Inflammatory macrophage (primary cell): ENCODE results near the gene SEC63.
"Not testable (repeated sequence)": the region's sequence is repeated elsewhere in the genome, so short reads cannot be mapped to it uniquely, and the experiment has no call there.

Experiments
- DNase-seq, 2 donors: peaks; one replicate each; pipeline ENCODE4 v3.0.0-alpha.2; 2020 to 2022
- total RNA-seq, 18 experiments: gene quantifications; one replicate each; lab custom pipeline; 2026; ENCODE audit warnings: mixed read lengths in 6 of 18, inconsistent platforms in 2 of 18; lab: John Stamatoyannopoulos, UW

SEC63 gene, protein sequence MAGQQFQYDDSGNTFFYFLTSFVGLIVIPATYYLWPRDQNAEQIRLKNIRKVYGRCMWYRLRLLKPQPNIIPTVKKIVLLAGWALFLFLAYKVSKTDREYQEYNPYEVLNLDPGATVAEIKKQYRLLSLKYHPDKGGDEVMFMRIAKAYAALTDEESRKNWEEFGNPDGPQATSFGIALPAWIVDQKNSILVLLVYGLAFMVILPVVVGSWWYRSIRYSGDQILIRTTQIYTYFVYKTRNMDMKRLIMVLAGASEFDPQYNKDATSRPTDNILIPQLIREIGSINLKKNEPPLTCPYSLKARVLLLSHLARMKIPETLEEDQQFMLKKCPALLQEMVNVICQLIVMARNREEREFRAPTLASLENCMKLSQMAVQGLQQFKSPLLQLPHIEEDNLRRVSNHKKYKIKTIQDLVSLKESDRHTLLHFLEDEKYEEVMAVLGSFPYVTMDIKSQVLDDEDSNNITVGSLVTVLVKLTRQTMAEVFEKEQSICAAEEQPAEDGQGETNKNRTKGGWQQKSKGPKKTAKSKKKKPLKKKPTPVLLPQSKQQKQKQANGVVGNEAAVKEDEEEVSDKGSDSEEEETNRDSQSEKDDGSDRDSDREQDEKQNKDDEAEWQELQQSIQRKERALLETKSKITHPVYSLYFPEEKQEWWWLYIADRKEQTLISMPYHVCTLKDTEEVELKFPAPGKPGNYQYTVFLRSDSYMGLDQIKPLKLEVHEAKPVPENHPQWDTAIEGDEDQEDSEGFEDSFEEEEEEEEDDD
- 15.6 to 81.5 (median 34.3) reads per million in 18 experiments for total RNA-seq

DNA sequence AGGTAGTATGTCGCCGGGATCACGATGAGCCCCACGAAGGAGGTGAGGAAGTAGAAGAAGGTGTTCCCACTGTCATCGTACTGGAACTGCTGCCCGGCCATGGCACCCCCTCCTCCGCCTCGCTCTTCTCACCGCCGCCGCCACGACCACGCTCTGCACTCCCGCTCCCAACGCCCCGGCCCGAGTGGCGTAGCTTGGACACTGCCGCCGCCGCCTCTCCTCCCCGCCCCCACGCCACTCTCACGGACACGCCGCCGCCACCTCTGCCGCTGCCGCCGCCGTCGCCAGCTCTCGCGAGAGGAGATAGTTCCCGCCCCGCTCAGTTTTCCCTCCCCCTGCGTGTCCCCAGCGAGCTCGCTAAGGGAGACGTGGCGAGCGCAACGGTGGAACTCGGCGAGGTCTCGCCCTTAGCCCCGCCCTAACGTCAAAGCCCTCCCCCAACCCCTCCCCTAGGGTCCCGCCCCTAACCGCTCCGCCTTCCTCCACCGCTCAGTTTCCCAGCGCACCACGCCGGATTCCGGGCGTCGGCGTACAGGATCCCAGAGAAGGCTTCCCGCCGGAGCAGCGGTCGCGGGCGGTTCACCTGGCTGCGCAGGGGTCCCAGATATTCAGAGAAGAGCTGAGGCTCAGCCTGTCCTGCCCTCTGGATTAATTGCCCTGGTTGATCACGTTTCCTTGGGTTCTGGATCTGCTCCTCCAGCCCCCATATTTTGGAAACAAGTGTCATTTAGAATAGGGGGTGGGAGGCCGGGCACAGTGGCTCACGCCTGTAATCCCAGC, at the start of gene SEC63:
Gene SEC63, minus strand, starts transcription at position 300 of the 780 bp plus-strand sequence. Its CDS starts 199 bp downstream, at position 101.
- DNase-seq: peak; percentile 98

DNA sequence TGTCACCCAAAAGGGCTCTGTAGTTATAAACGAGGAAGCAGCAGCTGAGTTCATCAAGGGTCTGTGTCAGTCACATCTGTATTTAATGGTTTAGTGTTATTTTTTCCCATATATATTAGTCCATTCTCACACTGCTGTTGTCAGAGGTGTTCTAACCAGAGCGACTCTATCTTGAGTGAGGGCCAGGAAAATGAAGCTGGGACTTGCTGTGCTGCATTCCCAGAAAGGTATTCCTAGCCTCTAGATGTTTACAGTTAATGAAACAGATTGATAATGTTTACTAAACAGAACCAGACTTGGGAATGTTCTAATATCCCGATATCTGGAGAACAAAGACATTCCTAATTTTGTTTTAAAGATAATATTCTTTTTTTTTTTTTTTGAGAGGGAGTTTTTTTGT, 48.0 kb upstream of the SEC63 start:
- DNase-seq: no peak

DNA sequence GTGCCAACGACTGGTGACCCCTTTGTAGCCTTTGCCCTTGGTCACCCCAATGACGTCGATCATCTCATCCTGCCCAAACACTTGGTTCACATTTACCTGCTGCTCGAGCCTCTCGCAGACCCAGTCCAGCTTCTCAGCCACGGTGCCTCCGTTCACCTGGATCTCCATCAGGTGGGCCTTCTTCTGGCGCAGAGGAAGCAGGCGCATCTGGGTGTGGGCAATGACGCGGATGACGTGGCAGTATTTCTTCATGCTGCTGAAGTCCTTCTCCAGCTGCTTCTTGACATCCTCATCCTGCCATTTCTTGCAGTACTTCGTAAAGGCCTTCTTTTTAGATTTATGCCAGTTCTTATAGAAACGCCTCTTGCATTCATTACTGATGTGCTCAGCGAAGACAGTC, 46.9 kb upstream of the SEC63 start:
- DNase-seq: no peak

DNA sequence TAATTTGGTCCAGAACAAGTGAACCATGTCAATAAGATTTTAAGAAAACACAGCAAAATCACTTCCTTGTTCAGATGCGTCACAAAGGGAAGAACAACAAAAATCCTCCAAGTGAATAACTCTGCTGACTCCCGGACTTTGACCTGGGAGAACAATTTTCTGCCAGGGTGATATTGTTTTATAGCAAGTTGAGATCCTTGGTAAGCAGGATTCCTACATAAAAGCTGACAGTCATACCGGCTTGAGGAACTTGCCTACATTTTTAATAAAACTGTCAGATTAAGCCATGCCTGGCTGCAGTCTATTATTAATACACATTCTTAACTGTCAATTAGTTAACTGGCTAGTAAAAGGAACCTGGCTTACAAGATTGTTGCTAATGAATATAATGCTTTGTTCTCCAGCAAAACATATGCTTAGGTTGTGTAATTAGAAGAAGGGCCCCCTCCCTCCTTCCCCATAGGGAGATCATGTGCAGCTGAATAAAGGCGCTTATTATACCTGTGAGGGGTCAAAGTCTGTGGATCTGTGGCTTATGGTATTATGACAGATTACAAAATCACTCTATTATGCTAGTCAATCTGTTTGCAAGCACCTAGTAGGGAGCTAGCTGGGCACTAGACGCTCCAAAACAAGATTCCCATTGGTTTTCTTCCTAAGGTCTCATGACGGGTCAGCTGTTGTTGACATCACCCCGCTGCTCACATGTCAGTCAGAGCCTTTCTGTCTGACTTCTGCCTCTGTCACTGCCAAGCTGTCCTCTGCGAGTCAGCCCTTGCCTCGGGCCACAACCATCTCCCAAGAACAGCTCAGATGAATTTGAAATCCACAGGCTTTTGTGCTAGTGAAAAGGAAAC, 44.6 kb upstream of the SEC63 start:
- DNase-seq: peak; percentile 63 to 81

DNA sequence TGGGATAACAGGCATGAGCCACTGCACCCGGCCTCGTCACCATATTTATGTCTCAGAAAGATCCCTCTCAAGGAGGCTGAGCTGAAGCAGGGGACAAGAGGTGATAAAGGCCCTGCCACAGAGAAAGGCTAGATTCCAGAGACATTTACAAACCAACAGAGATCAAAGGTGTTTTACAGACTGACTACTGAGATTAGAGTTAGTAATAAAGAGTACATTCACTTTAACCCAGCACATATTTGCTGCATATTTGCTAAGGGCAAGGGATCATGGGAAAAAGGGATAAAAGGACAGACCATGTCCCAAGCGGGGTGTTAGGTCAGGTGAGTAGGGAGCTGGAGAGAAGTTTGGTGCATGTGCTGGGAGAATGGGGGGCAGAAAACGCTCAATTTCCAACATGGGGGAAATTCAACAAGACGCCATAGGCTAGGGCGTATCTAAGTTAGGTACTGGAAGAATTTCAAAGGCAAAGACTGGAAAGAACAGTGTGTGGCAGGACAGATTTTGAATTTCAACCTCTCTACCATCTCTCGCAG, 43.8 kb upstream of the SEC63 start:
- no peak for DNase-seq

DNA sequence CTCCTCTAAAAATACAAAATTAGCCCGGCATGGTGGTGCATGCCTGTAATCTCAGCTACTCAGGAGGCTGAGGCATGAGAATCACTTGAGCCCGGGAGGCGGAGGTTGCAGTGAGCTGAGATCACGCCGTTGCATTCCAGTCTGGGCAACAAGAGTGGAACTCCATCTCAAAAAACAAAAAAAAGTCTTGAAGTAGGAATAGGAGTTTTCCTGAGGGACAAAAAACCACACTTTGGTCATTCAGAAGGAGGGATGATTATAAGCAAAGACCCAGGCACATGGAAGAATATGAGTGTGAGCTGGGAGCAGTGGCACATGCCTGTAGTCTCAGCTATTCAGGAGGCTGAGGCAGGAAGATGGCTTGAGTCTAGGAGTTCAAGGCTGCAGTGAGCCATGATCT, 42.3 kb upstream of the SEC63 start:
- not testable (repeated sequence) for DNase-seq

DNA sequence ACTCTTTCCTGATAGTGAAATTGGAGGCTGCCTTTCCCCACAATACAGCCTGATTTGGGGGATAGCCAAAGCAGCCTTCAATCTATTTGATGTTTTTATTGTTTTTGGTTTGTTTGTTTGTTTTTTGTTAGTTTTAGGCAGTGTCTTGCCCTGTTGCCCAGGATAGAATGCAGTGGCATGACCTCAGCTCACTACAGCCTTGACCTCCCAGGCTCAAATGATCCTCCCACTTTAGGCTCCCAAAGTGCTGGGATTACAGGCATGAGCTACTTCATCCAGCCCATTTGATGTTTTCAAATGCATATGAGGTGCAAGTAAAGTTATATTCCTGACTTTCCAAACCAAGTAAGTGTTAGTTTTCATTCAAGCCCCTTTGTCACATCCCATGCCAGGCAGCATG, 41.3 kb upstream of the SEC63 start:
- DNase-seq: no peak

DNA sequence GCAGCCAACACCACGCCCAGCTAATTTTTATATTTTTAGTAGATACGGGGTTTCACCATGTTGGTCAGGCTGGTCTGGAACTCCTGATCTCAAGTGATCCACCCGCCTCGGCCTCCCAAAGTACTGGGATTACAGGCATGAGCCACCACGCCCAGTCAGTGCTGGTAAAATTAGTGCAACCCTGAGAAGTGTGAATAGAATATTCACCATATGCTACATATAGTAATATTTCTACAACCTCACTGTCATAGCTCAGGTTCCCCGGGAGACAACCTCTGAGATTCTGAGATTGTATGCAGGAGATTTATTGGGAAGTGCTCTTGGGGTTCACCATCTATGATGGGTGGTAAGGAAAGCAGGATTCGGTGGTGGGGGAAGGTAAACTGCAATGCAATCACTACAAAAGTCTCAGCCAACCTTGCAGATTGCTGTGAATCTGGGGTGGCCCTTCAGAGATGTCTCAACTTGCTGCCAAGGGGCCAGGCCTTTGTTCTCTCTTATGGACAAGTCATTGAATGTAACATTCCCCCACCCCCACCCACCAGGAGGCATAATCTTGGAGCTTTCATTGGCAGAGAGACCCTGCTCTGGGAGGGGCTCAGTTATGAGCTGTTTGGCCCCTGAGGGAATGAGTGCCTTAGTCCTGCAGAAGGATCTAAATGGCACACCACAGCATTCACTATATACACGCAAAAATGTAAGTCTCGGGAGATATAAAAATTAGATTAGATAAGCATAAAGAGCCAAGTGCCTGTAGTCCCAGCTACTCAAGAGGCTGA, 34.0 kb upstream of the SEC63 start:
- DNase-seq: no peak

DNA sequence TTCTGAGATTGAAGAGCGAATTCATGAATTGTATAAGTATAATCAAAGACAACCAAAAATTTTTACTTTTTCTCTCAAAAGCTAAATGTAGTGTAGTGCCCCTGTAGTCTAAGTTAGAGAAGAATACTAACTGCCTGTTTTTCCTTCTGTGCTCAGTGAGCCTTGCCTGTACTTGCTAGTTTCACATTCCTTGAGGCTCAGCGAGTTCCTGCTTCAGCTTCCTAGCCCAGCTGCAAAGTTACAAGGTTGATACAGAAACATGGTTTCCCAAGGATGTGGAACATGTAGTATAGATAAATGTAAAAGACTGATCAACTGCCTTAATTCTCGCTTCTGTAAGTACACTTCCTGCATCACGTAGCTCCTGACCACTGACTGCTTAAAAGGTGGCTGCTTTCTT, 33.1 kb upstream of the SEC63 start:
- no peak for DNase-seq

DNA sequence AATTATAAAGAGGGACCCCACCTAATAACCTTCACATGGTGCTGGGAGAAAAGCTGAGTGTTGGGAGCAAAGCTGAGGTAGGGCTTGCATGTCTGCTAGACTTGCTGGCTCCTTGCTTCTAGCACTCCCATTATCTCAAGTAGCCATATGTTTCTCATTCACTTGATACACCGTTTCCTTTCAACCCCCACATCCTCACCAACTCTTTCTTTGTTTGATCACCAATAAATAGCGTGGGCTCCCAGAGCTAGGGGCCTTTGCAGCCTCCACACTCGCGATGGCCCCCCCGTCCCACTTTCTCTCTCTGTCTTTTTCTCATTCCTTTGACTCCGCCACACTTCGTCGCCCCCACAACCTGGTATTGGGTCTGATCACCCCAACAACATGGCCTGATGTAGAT, 32.6 kb upstream of the SEC63 start:
- DNase-seq: not testable (repeated sequence)

DNA sequence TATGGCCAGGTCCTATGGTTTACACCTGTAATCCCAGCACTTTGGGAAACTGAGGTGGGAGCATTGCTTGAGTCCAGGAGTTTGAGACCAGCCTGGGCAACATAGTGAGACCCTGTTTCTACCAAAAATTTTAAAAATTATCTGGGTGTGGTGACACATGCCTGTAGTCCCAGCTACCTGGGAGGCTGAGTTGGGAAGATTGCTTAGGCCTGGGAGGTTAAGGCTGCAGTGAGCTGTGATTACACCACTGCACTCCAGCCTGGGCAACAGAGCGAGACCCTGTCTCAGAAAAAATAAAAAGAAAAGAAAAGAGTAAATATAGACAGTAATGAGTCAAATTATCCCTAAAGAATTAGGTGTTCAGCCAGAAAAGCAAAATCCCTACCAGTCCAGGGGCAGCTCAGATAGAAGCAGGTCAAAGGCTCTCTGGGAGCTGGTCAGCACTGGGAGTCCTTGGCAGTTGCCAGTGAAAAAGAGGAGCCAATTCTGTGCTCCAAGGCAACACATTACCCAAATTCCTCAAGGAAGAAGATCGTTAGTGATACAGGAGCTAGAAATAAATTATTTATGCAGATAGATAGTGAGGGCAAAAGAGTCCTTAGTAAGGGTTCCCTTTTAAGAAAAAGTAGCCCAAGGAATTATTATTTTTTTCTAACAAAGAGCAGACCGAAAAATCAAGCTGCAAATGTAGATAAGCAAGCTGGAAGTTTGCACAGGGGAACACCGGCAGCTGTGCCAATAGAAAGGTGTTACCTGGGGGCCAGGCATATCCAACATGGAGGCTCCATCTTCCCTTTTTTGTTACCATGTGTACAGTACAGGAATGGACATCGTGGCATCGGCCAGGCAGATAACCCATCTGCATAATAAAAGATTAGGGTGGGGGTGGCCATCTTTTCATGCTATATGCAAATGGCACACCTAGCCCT, 31.4 kb upstream of the SEC63 start:
- no peak for DNase-seq

DNA sequence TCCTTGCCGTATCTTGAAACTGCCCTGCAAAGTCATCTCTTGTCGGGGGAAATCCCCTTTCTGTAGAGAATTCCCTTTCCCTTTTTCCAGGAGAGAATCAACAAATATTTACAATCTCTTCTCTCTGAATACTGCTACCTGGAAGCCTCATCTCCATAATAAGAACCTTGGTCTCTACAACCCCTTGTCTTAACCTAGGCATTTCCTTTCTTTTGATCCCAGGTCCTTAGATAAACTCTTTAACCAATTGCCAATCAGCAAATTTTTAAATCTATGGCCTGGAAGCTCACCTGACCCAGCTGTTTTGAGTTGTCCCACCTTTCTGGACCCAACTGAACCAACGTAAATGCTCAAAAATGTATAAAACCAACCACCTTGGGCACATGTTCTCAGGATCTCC, 30.6 kb upstream of the SEC63 start:
- no peak for DNase-seq

DNA sequence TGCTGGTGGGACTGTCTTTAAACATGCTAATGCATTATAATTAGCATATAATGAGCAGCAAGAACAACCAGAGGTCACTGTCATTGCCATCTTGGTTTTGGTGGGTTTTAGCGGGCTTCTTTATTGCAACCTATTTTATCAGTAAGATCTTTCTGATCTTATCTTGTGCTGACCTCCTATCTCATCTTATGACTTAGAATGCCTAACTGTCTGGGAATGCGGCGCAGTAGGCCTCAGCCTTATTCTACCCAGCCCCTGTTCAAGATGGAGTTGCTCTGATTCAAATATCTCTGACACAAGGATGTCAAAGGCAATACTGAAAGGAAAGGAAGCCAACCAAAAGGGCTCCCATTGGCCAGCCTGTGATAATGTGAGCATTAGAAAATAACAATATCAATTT, 29.8 kb upstream of the SEC63 start:
- no peak for DNase-seq

DNA sequence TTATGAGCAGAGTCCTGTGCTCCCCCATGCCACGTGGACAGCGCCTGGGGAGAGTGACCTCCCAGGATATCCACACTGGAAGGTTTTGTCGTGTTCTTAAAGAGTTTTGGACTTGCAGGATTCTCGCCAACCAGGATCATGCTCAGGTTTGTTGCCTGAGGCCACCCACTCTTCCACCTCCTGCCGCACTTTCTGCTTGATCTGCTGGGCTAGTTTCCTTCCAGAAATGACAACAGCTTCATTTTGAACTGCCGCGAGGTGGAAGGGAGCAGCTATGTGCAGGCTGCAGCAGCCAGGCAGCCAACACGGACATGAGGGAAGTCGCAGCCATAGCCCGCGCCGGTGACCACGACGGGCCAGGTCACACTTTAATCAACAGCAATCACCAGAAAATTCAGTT, 27.7 kb upstream of the SEC63 start:
- DNase-seq: no peak

DNA sequence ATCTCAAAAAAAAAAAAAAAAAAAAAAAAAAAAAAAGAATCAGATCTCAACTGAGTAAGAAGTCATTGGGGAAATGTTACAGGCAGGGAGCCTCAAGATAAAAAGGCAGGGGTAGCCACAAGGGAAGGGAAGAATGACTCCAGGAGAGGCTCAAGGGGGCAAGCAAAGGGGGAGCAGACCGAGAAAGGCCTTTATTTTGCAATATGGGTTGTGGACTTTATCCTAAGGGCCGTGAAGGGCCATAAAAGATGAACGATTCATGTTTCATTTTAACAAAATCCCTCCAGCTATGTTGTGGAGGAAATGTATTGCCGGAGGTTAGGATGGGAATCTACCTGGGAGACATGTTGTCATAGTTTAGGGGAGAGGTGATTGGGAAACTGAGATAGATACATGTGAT, 25.8 kb upstream of the SEC63 start:
- DNase-seq: no peak

DNA sequence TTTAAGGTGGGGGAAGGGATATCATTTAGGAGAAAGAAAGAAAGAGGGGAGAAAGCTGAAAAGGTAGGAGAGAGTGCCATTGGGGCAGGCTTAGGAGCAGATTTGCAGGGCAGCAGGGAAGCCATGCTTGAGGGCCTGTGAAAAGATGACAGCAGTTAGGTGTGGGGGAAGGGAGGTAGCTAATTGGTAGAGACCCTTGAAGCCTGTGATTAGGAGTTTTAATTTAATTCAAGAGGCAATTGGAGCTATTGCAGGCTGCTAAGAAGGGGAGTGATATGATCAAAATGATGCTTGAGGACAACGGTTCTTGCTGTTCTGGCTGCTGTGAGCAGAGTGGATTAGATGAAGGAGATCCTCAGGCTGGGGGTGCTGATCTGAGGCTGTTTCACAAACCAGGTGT, 24.5 kb upstream of the SEC63 start:
- DNase-seq: no peak

DNA sequence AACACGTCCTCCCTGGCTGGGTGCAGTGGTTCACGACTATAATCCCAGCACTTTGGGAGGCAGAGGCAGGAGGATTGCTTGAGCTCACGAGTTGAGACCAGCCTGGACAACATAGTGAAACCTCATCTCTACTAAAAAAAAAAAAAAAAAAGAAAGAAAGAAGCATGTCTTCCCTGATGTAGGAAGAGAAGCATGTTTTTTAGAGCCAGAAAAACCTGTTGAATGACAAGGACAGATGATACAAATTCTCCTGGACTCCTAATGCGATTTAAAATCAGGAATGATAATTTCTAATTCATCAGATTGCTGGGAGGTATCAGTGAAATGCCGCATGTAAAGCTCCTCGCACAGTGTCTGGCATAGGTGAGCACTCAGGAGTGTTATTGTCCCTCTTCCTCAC, 23.7 kb upstream of the SEC63 start:
- no peak for DNase-seq

DNA sequence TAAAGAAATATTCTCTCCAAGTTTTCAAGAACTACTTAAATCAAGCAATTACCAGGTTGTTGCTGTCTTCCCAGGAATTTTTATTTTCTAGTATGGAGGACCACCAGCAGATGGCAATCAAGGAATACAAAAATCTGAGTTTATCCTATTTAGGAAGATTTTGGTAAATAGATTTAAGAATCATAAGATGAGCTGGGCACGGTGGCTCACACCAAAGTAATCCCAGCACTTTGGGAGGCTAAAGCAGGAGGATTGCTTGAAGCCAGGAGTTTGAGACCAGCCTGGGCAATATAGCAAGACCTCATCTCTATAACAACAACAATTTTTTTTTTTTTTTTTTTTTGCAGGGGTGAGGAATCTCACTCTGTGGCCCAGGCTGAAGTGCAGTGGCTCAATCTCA, 19.3 kb upstream of the SEC63 start:
- peak in 1 of 2 donors; percentile 28 for DNase-seq

DNA sequence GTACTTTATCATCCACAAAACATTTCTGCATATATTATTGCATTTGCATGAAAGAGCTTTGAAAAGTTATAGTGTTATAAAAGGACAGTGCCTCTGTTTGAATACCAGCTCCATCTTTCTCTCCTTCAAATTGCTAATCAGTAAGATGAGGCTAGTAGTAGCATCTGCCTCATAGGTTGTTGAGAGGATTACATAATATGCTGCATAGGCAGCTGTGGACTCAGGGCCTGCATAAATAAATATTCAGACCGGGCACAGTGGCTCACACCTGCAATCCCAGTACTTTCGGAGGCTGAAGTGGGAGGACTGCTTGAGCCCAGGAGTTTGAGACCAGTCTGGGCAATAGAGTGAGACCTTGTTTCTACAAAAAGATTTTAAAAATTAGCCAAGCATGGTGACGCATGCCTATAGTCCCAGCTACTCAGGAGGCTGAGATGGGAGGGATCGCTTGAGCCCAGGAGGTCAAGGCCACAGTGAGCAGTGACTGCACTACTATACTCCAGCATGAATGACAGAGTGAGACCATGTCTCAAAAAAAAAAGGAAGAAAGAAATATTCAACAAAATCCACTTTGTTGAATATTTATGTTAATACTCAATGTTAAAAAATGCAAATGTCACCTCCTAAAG, 18.3 kb upstream of the SEC63 start:
- no peak for DNase-seq
